DMS153 treated with DMSO at 0.1 percent for 48 hours (cell line): ENCODE measurements around the gene CELSR1.
A peak's percentile ranks its signal among the peaks of the same experiment; 100 is the strongest.

Experiments used
- DNase-seq: peaks from one replicate; lab custom pipeline; 2025; ENCODE audit not compliant: unreplicated experiment; lab: John Stamatoyannopoulos, UW

The CELSR1 gene

GRCh38 chr22:46366801-46367706 lies 170.4 kb downstream of the CELSR1 start:
- peak; percentile 9 for DNase-seq

GRCh38 chr22:46366327-46366731 lies 171.1 kb downstream of the CELSR1 start:
- no peak for DNase-seq

- DNase-seq: no peak
Measured at GRCh38 chr22:46365166-46365624, 172.2 kb downstream of the CELSR1 start.

GRCh38 chr22:46364341-46365165 lies 172.9 kb downstream of the CELSR1 start:
- DNase-seq: no peak

GRCh38 chr22:46363611-46364321 lies 173.7 kb downstream of the CELSR1 start:
- no peak for DNase-seq

- no peak for DNase-seq
Measured at GRCh38 chr22:46362934-46363515, 174.4 kb downstream of the CELSR1 start.

- no peak for DNase-seq
Measured at GRCh38 chr22:46362203-46362933, 175.1 kb downstream of the CELSR1 start.

GRCh38 chr22:46361826-46362202 lies 175.6 kb downstream of the CELSR1 start:
- no peak for DNase-seq

- DNase-seq: no peak
Measured at GRCh38 chr22:46360891-46361290, 176.5 kb downstream of the CELSR1 start.

GRCh38 chr22:46360097-46360496 lies 177.3 kb downstream of the CELSR1 start:
- DNase-seq: no peak

- no peak for DNase-seq
Measured at GRCh38 chr22:46359362-46359761, 178.1 kb downstream of the CELSR1 start.

- no peak for DNase-seq
Measured at GRCh38 chr22:46358766-46359165, 178.7 kb downstream of the CELSR1 start.

- DNase-seq: no peak
Measured at GRCh38 chr22:46357711-46358520, 179.5 kb downstream of the CELSR1 start.

- DNase-seq: no peak
Measured at GRCh38 chr22:46356496-46357480, 180.6 kb downstream of the CELSR1 start.

- DNase-seq: no peak
Measured at GRCh38 chr22:46355996-46356471, 181.4 kb downstream of the CELSR1 start.

GRCh38 chr22:46355369-46355995 lies 181.9 kb downstream of the CELSR1 start:
- DNase-seq: peak; percentile 16

GRCh38 chr22:46354993-46355305 lies 182.5 kb downstream of the CELSR1 start:
- DNase-seq: no peak
